Panc1 (cell line): ENCODE data around the gene ARSI. TPM values are rescaled to one million over a fixed set of nuclear protein-coding genes. Genes with fewer than 3 reads are reported as not detected.

Experiments
- ATAC-seq: fragments of 200-7000 bp; cut with Tn5 transposase; 2 replicates; pipeline ENCODE4 v1.9.1; 2020; ENCODE audit warnings: mild to moderate bottlenecking, moderate library complexity
- BruUV-seq: library from RNA; stranded (reverse); fragments of 400-500 nt; replicated peaks from 2 replicates; lab custom pipeline; 2021; lab: Mats Ljungman, UMichigan
- CTCF ChIA-PET: fragments of 300-600 bp; sonication (Branson Sonifier 250); formaldehyde crosslinking; loops from one replicate; lab custom pipeline; 2022; ENCODE audit warnings: antibody characterized with exemption; lab: Charles Lee
- POLR2A ChIA-PET: fragments of 300-600 bp; sonication (Branson Sonifier 250); formaldehyde crosslinking; loops from one replicate; lab custom pipeline; 2022; ENCODE audit warnings: antibody characterized with exemption; lab: Charles Lee
- DNase-seq: peaks from one replicate; pipeline ENCODE4 v3.0.0-alpha.2; 2010; ENCODE audit warnings: low read depth, low spot score
- H3K27ac ChIP-seq: 2 replicates; pipeline ENCODE4 v1.5.1; 2011; ENCODE audit warnings: mild to moderate bottlenecking, low read length, inconsistent platforms
- H3K27me3 ChIP-seq: fragments of 200-500 bp; sonication (Bioruptor generic); 2 replicates; pipeline ENCODE4 v1.6.0; 2014; ENCODE audit warnings: low read length, inconsistent platforms; ENCODE audit not compliant: control insufficient read depth, insufficient read depth
- H3K36me3 ChIP-seq: fragments of 200-500 bp; sonication (Bioruptor generic); 2 replicates; pipeline ENCODE4 v1.5.1; 2014; ENCODE audit warnings: inconsistent platforms, mild to moderate bottlenecking, low read length, moderate library complexity; ENCODE audit not compliant: control insufficient read depth, insufficient read depth
- H3K4me1 ChIP-seq: 2 replicates; pipeline ENCODE4 v1.5.1; 2011; ENCODE audit warnings: inconsistent platforms, mild to moderate bottlenecking, low read length, moderate library complexity; ENCODE audit not compliant: control insufficient read depth, insufficient read depth
- H3K4me3 ChIP-seq, 2 experiments: 2 replicates each; pipeline ENCODE4 v1.5.1; 2011 to 2012; ENCODE audit warnings: low read depth in 2 of 2, low read length in 2 of 2, mild to moderate bottlenecking in 2 of 2, inconsistent platforms in 1 of 2, moderate library complexity in 1 of 2
- H3K9me3 ChIP-seq: fragments of 200-500 bp; sonication (Bioruptor generic); 2 replicates; pipeline ENCODE4 v1.5.1; 2014; ENCODE audit warnings: low read depth, mild to moderate bottlenecking, inconsistent platforms, low read length, moderate library complexity; ENCODE audit not compliant: control insufficient read depth, insufficient read depth
- POLR2AphosphoS5 ChIP-seq: IDR thresholded peaks from 2 replicates; pipeline ENCODE4 v1.6.1; 2012; ENCODE audit warnings: mild to moderate bottlenecking, low read depth, low read length, moderate library complexity
- SIN3A ChIP-seq: IDR thresholded peaks from 2 replicates; pipeline ENCODE4 v1.6.1; 2012; ENCODE audit warnings: low read depth, mild to moderate bottlenecking, low read length, moderate library complexity, borderline replicate concordance; ENCODE audit not compliant: insufficient read depth
- TCF7L2 ChIP-seq: IDR thresholded peaks from 2 replicates; pipeline ENCODE4 v1.6.1; 2011; ENCODE audit warnings: mild to moderate bottlenecking, low read depth, low read length, inconsistent platforms
- in situ Hi-C: cut with HindIII; loops from 2 replicates; pipeline ENCODE4 v1.10.0; 2016; ENCODE audit warnings: low sequenced_read_pairs, low pct_unique_long_range_greater_than_20kb
- intact Hi-C: fragments of 100-400 bp; cut with micrococcal nuclease; formaldehyde crosslinking; loops from one replicate; pipeline ENCODE4 v1.10.0; 2022; ENCODE audit not compliant: unreplicated experiment
- total RNA-seq: library from RNA; stranded (reverse); gene quantifications from one replicate; pipeline ENCODE4 v1.2.1, GENCODE V29; 2021; ENCODE audit not compliant: unreplicated experiment
- TF ChIP-seq, protein P1 (sequence below), 2 experiments: IDR thresholded peaks; 2 replicates each; pipeline ENCODE4 v1.6.1; 2011 to 2012; ENCODE audit warnings: low read depth in 2 of 2, control low read depth in 1 of 2, low read length in 1 of 2, mild to moderate bottlenecking in 1 of 2, moderate library complexity in 1 of 2; ENCODE audit not compliant: insufficient read depth in 1 of 2
- TF ChIP-seq, protein P2 (sequence below): fragments of 450-650 bp; IDR thresholded peaks from 2 replicates; pipeline ENCODE4 v1.5.1; 2017; ENCODE audit warnings: mild to moderate bottlenecking

ARSI gene
- total RNA-seq, 1 experiment from 2014 or later: 18.6 TPM

- no peaks in the 10 kb centered on the region for H3K36me3 ChIP-seq
- H3K27ac ChIP-seq: no peak overlapping the region
- no peaks in the 10 kb centered on the region for H3K27me3 ChIP-seq
- intact Hi-C loops: no loop called here
- DNase-seq (no peak), ATAC-seq (no peak)
- no peaks in the 10 kb centered on the region; the same call in 1 of the 2 replicates for H3K9me3 ChIP-seq
- TF ChIP-seq, protein P1, sequence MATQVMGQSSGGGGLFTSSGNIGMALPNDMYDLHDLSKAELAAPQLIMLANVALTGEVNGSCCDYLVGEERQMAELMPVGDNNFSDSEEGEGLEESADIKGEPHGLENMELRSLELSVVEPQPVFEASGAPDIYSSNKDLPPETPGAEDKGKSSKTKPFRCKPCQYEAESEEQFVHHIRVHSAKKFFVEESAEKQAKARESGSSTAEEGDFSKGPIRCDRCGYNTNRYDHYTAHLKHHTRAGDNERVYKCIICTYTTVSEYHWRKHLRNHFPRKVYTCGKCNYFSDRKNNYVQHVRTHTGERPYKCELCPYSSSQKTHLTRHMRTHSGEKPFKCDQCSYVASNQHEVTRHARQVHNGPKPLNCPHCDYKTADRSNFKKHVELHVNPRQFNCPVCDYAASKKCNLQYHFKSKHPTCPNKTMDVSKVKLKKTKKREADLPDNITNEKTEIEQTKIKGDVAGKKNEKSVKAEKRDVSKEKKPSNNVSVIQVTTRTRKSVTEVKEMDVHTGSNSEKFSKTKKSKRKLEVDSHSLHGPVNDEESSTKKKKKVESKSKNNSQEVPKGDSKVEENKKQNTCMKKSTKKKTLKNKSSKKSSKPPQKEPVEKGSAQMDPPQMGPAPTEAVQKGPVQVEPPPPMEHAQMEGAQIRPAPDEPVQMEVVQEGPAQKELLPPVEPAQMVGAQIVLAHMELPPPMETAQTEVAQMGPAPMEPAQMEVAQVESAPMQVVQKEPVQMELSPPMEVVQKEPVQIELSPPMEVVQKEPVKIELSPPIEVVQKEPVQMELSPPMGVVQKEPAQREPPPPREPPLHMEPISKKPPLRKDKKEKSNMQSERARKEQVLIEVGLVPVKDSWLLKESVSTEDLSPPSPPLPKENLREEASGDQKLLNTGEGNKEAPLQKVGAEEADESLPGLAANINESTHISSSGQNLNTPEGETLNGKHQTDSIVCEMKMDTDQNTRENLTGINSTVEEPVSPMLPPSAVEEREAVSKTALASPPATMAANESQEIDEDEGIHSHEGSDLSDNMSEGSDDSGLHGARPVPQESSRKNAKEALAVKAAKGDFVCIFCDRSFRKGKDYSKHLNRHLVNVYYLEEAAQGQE (IDR thresholded peaks at IDR 0.05; ENCODE audit: insufficient read depth in 1 of 2, low read depth in 2 of 2, low read length in 1 of 2): no peak
- no peak for TF ChIP-seq TCF7L2
- TF ChIP-seq, protein P2, sequence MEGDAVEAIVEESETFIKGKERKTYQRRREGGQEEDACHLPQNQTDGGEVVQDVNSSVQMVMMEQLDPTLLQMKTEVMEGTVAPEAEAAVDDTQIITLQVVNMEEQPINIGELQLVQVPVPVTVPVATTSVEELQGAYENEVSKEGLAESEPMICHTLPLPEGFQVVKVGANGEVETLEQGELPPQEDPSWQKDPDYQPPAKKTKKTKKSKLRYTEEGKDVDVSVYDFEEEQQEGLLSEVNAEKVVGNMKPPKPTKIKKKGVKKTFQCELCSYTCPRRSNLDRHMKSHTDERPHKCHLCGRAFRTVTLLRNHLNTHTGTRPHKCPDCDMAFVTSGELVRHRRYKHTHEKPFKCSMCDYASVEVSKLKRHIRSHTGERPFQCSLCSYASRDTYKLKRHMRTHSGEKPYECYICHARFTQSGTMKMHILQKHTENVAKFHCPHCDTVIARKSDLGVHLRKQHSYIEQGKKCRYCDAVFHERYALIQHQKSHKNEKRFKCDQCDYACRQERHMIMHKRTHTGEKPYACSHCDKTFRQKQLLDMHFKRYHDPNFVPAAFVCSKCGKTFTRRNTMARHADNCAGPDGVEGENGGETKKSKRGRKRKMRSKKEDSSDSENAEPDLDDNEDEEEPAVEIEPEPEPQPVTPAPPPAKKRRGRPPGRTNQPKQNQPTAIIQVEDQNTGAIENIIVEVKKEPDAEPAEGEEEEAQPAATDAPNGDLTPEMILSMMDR: no peak
- no peak for TF ChIP-seq SIN3A
- no peak for TF ChIP-seq POLR2AphosphoS5
- BruUV-seq: no TSS peak
- POLR2A ChIA-PET: no interaction called here
- CTCF ChIA-PET: no interaction called here
- in situ Hi-C loops: no loop called here
- no peak overlapping the region for H3K4me3 ChIP-seq
- peaks cover 40% of the 10 kb centered on the region for H3K4me1 ChIP-seq
Measured at GRCh38 chr5:150321784-150322183, 19.1 kb upstream of the ARSI start.

- in situ Hi-C loops (no loop called here), intact Hi-C loops (no loop called here)
- no peak for DNase-seq
- ATAC-seq: no peak
- ChIA-PET CTCF (no interaction called here), POLR2A (no interaction called here)
- Histone ChIP-seq H3K36me3 (no peaks in the 10 kb centered on the region), H3K4me3 (no peak overlapping the region), H3K9me3 (no peaks in the 10 kb centered on the region; the same call in 1 of the 2 replicates), H3K27ac (peak overlapping the region; percentile 94), H3K27me3 (no peaks in the 10 kb centered on the region), H3K4me1 (peaks cover 45% of the 10 kb centered on the region)
- BruUV-seq: no TSS peak
- TF ChIP-seq POLR2AphosphoS5 (no peak), SIN3A (no peak), TCF7L2 (no peak)
- TF ChIP-seq, protein P2: no peak
- TF ChIP-seq, protein P1 (IDR thresholded peaks at IDR 0.05; ENCODE audit: insufficient read depth in 1 of 2, low read depth in 2 of 2, low read length in 1 of 2): no peak
Measured at GRCh38 chr5:150321211-150321610, 18.5 kb upstream of the ARSI start.
